HG03064 (cell line): Measurements from ENCODE around the gene ADCY2.

ENCODE experiments used
- ATAC-seq: cut with Tn5 transposase; IDR thresholded peaks from one replicate; pipeline ENCODE4 v1.9.1; 2021; ENCODE audit warnings: low read depth; ENCODE audit not compliant: unreplicated experiment

The ADCY2 gene

GRCh38 chr5:7494481-7495130, 98.7 kb downstream of the ADCY2 start:
- ATAC-seq = no peak

DNA sequence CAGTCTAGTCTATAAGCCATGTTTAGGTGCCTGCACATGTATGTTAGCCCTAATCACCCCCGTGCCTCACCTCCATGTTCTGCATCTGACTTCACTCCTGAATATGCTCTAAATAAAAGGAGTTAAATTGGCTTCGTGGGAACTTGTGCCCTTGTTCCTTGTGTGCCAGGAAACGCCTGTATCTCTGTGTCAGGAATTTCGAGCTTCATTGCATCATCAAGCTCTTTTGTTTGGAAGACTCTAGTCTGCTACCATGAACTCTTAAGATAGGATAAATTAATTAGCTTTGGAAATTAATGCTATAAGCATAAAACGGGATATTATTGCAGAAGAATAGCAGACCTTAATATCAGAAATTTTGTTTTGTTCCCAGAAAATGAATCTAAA, 99.2 kb downstream of the ADCY2 start:
- ATAC-seq = no peak

- no peak for ATAC-seq
These were observed 104.3 kb downstream of the ADCY2 start for GRCh38 chr5:7500256-7500655.

DNA sequence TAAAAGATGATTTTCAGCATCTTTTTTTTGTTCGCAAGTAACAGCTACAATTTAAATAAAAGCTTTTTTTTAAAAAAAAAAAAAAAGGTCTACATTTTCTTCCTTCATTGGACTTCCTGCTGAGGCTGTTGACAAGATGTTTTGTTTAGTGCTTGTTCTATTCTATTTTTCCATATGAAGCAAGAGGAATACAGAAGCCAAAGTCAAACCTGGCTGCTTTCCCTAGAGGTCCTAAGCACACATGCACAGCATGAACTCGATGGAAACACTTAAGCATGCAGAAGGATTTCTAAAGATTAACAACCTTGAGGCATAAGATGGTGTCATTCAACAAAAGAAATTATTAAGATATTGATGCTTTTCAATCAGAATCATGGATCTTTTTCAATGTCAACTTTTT, 105.1 kb downstream of the ADCY2 start:
- ATAC-seq = no peak

GRCh38 chr5:7503564-7503963, 107.6 kb downstream of the ADCY2 start:
- no peak for ATAC-seq

- no peak for ATAC-seq
These were observed 119.5 kb downstream of the ADCY2 start for GRCh38 chr5:7515284-7515914.

DNA sequence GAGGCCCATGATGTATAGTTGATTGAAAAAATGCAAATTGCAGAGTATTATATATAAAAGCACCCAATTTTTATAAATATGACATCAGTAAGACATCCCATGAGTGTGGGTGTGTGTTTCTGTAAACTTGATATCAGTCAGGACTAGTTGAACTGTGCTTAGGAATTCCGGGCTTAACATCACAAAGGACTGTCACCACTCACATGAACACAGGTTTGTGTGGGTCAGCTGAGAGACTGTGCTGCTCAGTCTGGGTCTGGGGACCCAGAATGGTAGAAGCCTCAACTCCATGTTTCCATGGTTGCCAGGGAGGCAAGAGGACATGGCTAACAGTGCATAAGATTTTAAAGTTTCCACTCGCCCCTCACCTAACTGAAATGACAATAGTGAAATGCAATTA, 120.3 kb downstream of the ADCY2 start:
- ATAC-seq = no peak

GRCh38 chr5:7517006-7517405, 121.1 kb downstream of the ADCY2 start:
- ATAC-seq = no peak

GRCh38 chr5:7518947-7519560, 123.1 kb downstream of the ADCY2 start:
- ATAC-seq = no peak

DNA sequence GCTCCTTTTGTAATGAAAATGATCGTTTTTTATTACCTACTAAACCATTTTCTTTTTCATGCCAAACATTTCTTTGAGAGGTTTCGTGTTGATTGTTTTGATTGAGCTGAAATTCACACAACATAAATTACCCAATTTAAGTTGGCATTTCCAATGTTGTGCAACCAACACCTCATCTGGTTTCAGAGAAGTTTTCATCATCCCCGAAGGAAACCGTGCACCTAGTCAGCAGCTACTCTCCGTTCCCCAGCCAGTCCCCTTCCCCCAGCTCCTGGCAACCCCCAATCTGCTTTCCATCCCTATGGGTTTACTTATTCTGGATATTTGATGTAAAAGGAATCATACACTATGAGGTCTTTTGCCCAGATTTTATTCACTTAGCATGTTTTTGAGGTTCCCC, 123.6 kb downstream of the ADCY2 start:
- no peak for ATAC-seq

- ATAC-seq = no peak
These were observed 133.9 kb downstream of the ADCY2 start for GRCh38 chr5:7529880-7530279.

GRCh38 chr5:7533941-7534340, 138.0 kb downstream of the ADCY2 start:
- ATAC-seq = no peak

GRCh38 chr5:7534505-7534904, 138.6 kb downstream of the ADCY2 start:
- ATAC-seq = no peak

- no peak for ATAC-seq
These were observed 141.6 kb downstream of the ADCY2 start for GRCh38 chr5:7537573-7537972.

DNA sequence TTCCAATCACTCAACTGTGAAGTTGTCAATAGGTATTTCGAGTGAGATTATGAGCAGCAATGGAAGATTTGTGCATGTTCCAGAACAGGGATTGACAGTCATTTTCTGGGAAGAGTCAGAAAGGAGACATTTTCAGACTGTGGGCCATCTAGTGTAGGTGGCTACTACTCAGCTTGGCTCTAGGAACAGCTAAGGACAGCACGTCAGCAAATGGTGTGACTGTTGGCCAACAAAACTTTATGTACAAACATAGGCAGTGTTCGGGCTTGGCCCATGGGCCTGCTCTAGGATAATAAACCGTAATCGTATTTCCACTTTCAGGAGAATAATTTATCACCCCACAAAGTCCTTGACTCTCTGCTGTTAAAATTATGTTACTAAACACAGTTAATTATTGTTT, 143.6 kb downstream of the ADCY2 start:
- no peak for ATAC-seq

DNA sequence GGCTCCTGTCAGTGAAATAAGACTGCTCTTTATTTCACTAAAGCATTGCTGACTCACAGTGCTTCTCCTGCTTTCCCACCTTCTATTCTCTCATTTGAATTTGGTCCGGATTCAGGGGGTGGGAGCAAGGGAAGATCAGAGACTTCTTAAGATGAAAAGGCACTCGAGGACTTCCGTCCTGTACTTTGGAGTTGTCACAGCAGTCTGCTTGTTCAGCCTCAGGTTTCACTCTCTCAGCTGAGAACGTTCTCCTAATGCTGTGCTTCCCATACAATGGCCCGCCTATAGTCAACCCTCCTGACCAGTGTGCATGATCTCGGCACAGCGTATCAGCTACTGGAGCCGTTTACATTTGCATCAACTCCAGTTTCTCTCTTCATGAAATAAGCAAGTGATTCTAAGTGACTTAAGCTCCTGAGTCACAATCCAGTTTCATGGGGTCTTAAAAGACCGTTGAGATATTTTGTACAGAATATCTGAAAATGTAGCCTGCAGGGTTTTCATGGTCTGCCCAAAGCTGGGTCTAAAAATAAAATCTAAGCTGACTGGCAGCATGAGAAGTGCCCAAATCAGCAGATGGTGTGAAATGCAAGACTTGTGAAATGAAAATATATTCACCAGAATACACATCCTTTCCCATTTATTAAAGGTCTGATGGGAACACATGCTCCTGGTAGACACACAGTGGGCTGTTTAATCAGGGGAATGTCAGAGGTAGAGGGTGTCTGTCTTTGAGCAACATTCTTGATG, 145.0 kb downstream of the ADCY2 start:
- no peak for ATAC-seq

DNA sequence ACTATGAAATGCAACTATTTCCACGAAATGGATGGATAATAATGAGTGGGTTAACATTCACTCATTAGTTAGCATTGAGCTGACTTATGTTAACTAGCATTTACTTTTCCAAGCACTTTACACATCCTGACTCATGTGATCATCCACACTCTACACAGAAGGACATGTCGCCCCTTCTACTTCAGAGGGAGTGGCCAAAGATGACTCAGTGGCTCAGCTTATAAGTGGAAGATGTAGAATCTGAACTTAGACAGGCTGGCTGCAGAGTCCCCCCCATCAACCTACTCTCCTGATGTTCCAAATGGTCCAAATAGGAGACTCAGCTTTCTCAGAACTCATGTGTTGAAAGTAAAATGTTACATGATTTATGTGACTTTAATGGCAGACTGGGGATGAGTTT, 146.0 kb downstream of the ADCY2 start:
- no peak for ATAC-seq

GRCh38 chr5:7546555-7546954, 150.6 kb downstream of the ADCY2 start:
- ATAC-seq = no peak

DNA sequence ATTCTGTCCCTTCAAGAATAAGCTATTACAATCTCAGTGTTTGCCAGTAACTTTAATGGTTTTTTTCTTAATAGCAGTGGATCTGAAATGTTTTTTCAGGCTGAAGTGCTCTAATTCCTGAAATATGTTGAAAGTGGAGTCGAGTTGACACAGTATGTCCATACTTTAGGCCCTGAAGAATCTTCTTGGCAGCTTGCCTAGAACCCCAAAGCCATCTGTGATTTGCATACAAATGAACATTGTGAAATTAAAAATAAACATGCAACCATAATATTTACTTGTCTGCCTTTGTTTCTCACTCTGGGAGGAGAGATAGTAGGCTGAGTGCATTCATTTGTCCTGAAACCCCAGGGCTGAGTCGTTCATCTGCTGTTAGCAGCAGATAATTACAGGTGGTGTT, 152.7 kb downstream of the ADCY2 start:
- ATAC-seq = no peak

GRCh38 chr5:7565559-7565958, 169.6 kb downstream of the ADCY2 start:
- no peak for ATAC-seq

DNA sequence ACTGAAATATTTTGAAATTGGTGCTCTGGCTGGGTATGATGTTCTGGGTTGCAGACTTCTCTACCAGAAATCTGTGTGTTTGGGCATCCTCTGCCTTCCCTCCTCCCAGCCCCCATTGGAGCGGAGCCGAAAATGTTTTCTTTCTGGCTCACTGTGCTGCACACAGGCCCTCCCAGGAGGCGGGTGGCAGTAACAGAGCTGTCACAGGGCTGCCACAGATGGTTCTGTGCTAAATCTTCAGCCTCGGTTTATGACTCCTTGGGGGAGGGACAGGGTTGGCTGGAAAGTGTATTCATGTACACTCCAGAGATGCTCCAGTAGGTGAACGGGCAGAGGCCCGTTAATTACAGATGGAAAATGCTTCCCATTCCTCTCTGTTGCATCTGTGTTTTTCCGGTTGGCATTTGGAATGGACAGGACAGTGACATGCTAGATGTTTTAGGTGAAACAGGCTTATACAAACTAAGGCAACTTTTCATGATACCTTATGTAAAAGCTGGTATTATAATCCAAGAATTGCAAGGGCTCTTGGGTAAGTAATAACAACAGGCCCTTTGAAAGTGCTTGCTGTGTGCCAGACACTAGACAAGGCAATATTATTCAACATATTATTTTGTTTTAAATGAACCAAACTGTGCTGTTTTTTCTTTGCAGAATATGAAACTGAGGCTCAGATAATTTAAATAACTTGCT, 180.2 kb downstream of the ADCY2 start:
- no peak for ATAC-seq
